CD4-positive, alpha-beta T cell treated with Interferon alpha-2 for 1 hour (primary cell): ENCODE measurements around the gene CRYGN.

Experiments
- DNase-seq, 2 donors: peaks; one replicate each; pipeline ENCODE4 v3.0.0-alpha.2; 2020 to 2022

Gene CRYGN

DNA sequence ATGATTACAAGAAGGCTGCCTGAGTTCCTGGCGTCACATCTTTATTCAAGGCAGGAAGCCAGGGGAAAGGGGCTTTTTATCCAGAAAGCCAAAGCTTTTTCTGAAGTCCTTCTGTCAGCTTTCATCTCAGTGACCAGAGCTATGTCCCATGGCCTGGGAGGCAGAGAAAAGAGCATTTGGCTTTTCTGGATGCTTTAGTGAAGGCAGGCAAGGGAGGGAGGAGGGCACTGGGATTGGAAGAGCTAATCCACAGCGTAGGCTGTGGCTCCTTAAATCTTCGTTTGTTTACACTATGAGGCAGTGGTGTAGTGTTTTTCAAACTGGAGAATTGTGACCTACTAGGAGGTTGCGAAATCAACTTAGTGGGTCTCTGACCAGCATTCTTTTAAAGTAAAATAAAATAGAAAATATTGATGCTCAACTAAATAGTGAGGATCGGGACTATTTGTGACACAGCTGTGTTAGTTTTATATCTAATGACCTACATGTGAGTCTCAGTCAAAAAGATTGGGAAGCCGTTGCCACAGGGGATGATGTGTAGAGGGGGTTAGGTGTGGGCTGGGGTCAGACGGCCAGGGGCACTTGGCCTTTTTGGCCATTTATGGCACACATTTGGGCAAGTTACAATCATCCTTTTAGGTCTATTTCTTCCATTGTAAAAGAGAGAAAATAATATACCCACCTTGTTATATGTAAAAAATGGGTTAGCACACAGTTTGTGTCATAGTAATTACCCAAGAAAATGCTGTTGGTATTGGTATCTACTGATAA lies 14.1 kb downstream of the CRYGN start:
- no peak for DNase-seq

DNA sequence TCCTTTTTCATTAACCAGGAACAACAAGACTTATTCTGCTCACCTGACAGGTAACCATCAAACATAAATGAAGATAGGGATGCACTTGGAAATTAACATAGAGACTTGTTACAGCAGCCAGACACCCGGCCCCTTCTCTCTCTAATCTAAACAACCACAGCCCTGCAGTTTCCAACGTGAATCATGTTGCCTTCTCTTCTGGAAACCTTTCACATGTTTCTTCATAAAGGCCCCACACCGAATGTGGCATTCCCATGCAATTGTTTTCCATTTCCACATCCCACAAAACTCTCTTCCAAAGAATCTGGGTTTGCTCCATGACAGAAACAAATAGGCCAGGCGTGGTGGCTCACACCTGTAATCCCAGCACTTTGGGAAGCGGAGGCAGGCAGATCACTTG lies 15.1 kb downstream of the CRYGN start:
- no peak for DNase-seq

DNA sequence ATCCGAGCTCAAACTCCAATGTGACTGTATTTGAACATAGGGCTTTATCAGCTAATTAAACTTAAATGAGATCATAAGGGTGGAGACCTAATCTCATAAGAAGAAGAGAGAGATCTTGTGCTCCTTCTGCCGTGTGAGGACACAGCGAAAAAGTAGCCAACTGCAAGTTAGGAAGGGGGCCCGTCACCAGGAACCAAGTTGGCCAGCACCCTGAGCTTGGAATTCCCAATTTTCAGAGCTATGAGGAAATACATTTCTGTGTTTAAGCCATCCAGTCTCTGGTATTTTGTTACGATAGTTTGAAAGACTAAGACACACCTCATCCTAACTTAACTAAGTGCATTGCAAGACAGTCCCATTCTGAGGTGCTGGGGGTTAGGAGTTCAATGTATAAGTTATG lies 16.0 kb downstream of the CRYGN start:
- DNase-seq: no peak

DNA sequence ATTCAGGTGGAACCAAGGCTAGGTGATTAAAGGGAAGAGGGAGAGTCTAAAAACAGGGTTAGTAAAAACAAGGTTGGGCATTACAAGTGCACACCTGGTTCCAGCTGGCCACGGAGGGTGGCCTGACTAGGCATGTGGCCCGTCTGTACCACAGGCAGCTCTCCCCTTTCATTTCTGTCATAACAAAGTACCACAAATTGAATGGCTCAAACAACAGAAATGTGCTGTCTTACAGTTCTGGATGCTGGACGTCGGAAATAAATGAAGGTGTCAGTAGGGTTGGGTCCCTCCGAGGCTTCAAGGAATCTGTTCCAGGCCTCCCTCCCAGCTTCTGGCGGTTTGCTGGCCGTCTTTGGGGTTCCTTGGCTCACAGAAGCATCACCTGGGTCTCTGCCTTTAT lies 16.7 kb downstream of the CRYGN start:
- no peak for DNase-seq

DNA sequence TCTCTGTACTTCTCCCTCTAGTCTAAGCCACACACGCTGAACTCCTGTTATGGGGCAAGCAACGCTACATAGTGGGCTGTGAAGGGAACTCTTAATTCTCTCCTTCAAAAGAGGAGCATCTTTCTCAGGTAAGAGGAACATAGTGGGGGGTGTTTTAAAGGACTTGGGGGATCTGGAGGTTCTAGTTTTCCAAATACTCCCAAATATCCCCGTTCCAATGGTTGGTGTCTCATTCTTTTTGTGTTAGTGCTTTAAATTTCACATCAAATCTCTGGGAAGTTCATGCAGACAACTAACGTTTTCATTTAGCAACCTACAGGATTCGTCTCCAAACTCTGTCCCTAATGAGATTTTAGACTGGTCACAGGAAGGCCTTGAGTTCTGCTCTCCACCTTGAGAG lies 17.7 kb downstream of the CRYGN start:
- DNase-seq: no peak

DNA sequence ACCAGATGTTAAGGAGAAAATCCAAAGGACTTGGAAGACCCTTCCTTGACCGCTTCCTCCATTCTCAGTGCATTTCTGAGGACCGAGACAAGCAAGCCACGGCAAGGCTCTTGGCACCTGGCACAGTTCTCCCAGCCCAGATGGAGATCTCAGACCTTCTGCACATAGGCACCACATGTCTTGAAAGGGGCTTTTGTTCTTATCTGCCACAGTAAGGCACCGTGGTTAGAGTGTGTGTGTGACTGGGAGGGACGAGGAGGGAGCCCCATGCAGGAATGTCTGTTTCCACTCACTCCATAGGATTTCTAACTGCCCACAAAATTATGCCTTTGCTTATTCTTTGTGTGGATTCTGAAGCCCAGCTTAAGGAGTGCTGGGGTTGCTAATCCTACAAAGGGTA lies 19.8 kb downstream of the CRYGN start:
- no peak for DNase-seq

DNA sequence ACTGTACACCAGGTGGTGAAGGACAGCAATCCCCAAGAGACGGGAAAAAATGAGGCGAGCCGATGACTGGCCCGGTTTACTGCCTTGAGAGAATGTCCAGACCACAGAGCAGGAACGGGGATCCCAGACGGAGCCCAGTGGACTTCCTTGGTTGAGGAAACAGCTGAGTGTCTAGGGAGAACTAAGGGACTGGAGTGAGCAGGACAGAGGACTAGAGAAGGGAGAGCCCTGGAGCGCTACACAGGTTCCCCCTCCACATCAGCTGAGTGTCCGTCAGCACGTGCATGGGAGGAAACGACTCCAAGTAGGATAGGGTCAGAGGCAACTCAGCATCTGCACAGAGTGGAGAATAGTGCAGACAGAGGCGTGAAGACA lies 23.0 kb downstream of the CRYGN start:
- DNase-seq: no peak

DNA sequence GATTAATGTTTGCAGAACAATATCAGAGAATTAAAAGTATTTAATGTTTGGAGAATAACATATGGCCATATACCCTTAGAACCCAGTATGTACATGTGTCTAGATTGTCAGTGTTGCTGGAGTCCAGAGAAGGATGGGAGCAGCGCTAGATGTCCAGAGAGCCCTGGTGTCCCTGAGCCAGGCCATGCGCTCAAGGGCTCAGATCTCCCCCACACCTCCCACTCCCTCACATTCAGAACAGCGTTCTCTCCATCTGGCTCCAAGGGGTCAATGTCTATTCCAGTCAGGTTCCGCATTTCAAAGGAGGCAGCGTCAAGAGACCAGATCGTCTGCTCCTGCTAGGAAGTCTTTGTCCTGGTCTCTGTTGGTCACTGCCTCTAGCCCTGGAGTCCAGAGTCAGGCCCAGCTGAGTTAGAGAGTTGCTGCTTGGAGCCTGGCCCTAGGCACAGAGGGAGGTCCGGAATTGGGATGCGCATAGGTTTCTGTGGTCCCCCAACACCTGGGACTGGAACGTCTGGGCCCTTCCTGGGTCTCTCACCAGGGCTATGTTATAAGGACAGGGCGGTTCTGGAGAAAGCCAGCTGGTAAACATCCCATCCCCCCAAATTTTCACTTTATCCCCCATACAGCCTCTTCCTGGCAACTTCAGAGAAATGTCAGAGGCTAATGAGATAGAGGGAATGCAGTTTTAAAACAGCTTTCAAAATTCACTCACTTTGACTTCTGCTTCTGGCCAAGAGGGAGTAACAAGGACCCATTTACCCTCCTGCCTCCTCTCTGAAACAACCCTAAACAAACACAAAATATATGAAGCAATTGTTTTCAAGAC lies 23.6 kb downstream of the CRYGN start:
- no peak for DNase-seq

DNA sequence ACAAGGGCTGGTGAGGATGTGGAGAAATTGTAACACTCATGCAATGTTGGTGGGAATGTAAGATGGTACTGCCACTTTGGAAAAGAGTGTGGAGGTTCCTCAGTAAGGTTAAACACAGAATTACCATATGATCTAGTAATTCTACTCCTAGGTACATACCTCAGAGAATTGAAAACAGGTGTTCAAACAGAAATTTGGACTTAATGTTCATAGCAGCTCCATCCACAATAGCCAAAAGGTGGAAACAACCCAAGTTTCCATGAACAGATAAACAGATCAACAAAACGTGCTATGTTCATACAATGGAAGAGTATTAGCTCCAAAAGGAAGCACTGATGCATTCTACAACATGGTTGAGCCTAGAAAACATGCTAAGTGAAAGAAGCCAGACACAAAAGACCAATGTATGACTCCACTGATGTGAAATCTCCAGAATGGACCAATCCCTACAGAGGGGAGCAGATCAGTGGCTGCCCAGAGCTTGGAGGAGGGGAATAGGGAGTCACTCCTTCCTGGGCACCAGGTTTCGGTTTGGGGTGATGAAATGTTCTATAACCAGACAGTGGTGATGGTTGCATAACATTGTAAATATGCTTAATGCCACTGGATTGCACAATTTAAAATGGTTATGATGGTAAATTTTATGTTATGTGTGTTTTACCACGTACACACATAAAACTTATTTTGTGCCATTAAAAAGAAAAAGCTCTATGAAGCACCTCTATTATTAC lies 24.4 kb downstream of the CRYGN start:
- DNase-seq: peak in 1 of 2 donors; percentile 67

DNA sequence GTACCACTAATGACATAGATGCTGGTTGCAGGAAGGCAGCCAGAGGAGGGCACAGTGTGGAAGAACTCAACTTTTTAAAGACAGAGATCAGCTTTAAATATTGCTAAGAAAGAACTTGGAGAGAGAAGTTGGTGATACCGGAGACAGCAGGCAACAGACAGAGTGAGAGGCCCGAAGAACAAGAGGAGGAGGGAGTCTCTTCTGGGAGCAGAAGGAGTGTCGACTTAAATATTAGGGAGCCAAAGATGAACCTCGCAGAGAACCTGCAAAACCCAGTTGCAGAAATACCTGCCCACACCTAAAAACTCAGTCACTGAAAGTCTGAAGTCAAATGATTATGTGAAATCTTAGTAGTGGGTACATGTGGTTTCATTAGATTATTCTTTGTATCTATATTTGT lies 26.7 kb downstream of the CRYGN start:
- no peak for DNase-seq

DNA sequence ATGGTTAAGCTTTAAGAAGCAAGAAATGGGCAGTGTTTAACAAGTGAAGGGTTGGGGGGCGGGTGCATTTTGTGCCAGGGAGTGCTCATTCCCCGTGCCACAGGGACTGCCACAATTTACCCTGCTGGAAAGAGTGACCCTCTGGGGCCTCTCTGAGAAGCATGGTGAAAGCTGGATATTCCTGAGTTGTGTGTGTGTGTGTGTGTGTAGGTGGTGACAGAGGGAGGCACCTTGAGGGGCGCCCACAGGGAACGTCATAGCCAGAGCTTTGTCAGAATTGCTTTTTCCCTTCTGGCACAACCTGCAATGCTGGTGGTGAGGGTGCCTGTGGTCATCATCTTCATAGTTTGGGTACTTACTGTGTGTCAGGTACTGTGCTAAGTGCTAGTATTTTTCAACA lies 27.6 kb downstream of the CRYGN start:
- no peak for DNase-seq

DNA sequence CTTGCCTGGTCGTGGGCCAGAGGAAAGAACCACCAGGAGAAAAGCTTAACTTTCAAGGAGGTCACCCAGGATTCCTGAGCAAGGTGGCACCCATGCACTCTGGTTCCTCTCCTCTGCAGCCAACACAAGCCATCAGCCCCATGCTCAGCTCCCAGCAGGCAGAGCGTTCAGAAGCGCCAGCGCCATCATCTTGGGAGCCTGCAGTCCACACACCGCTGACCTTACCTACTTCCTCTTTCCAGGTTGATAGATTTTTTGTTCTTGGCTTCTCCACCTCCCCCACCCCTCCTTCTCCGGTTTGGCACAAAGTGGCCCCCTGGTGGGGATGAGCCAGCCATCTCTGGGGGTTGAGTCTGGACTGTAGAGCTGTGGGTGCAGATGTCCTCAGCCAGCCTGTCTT lies 28.4 kb downstream of the CRYGN start:
- no peak for DNase-seq

DNA sequence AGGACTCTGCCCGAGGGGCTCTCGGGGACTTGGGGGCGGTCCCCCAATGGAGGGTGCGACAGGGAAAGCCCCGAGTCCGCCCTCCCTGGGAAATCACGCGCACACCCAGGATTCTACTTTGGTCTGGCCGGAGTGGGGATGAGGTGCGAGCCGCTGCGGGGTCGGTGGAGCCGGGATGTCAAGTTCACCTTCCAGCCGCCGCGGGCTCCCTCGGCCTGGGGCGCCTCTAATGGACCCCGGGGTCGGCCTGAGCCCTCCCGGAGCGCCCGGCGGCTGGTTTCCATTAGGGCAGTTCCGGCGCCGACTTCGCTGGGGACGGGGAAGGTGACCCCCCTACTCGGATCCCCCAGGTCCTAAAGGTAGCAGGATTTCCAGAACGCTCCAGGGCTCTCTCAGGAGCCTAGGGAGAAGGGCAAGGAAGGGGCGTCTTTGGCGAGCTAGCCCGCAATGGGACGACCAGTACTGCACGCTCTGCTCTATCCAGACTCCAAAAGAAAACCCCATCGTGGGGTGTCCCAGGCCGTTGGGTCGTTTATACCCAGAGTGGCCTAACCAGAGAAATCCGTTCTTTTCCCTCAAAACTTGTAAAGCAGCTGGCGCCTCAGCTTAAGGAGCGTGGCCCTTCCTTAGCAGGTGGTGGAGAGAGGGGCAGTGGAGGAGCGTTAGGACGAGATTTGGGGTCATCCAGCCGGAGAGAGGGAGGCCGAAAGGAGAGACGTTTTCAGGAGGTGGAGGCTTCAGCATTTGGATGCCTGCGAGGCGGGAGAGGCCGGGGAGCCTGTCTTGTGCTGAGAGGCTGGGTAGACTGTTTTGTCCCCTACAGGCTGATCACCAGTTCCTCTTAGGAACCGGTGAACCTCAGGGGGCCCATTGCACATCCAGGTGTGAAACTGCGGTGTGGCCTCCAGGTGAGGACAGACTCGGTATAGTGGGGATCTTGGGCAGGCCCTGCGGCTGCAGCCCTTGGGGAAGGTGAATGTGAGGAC lies 29.2 kb downstream of the CRYGN start:
- DNase-seq: peak; percentile 38 to 57

DNA sequence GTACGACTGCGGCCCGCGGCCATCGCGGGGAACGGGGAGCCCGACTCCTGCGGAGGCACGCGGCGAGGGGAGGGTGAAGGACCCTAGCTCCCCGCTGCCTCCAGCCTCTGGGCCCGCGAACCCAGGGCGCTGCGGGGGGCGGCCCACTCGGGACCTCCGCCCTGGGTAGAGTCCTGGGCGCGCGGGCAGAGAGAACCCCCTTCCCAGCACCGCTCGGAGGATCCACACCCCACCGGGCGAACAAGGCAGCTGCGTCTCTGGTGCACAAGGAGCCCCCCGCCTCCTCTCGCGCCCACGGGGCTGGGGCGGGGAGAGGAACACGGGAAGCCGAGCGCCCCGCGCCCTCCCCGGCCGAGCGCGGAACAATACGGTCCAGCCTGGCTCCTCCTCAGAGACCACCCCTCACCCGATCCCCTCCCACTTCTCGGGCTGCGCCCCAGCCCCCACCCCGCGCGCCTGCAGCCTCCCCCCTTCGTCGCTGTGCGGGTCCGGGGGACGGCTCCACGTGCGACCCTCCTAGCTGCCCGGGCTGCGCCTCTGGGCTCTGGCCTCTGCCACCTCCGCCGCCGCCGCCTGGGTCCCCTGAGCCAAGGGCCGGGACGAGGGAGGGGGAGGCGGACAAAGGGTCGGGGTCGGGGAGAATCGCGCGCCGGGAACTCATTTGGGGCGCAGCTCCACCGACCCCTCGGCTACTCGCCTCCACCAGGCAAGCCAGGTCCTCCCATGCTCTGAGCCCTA lies 30.1 kb downstream of the CRYGN start, which contains the start of gene WDR86:
Gene WDR86 (minus strand): TSS at position 372 of the 738 bp plus-strand sequence. CDS start 449 bp downstream, outside the sequence.
- DNase-seq: peak in 1 of 2 donors; percentile 45

DNA sequence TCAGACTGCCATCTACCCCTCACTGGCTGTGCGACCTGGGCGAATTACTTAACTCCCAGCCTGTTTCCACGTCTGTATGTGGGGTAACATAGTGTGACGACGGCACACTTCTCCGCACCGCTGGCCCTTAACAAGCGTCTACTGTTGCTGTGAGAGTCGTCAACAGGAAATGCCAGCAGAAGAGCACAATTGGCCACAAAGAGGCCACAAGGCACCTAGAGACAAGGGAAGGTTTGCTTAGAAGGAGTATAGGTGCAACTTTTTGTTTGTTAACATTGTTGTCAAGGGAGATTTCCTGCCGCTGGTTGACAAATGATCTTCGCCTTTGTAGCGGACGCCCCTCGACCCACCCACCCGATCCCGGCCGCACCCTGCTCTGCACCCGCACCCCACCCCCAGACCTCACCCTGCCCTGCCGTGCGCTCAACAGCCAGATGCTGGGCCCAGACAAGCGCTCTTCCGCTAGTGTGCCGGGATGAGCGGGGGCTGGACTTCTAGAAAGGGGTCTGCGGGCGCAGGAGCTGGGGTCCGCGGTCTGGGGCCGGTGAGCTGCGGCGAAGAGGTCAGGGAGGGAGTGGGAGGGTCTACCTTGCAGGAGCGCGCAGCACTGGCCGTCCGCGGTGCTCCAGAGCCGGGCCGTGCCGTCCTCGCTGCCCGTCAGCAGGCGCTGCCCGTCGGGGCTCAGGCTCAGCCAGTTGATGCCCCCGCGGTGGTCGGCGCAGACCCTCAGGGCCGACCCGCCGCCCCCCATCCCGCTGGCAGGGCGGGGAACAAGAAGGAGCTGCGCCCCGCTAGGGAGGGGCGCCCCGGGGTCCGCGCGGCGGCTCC lies 30.9 kb downstream of the CRYGN start:
- peak; percentile 80 to 90 for DNase-seq

DNA sequence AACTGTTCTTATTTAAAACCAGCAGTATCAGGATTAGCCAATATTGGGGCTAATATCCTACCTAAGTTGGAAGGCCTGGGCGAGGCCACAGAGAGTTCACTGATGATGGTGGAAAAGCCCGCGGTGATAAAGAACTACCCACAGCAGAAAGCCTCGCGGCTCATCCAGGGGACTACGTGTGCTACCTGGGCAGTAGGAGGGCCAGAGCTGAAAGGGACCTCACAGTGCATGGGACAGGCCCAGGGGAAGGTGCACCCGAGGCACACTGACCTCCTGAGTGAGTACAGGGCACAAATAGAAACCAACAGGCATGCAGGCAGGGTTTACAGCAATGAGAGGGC lies 31.5 kb downstream of the CRYGN start:
- DNase-seq: no peak

DNA sequence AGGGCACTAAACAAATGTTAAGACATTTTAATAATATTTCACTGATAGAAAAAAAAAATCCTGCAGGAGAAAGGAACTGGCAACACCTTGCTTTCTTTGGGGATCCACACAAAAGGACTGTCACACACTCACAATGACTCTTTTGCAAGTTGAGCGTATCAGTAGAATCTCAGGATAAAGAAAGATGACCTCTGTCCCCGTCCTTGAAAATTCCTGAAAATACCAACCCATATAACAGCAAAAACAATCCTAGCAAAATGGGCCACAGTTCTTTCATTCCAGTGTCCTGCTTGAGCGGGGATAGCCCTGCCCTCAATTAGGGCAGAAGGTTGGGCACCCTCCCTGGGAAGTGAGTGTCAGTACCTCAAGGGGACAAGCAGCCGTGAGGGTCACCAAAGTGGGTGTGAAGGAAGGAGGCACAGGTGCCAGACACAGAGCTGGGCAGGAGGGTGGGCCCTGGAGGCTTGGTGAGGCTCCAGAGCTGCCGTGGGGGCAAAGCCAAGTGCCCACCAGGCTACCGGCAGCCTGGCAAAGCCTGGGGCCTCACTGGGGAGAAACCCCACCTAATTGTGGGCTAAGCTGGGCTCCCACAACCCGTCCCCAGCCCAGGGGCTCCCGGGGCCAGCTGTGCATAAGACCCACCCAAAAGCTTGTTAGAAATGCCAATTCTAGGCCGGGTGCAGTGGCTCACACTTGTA lies 32.9 kb downstream of the CRYGN start:
- DNase-seq: no peak

DNA sequence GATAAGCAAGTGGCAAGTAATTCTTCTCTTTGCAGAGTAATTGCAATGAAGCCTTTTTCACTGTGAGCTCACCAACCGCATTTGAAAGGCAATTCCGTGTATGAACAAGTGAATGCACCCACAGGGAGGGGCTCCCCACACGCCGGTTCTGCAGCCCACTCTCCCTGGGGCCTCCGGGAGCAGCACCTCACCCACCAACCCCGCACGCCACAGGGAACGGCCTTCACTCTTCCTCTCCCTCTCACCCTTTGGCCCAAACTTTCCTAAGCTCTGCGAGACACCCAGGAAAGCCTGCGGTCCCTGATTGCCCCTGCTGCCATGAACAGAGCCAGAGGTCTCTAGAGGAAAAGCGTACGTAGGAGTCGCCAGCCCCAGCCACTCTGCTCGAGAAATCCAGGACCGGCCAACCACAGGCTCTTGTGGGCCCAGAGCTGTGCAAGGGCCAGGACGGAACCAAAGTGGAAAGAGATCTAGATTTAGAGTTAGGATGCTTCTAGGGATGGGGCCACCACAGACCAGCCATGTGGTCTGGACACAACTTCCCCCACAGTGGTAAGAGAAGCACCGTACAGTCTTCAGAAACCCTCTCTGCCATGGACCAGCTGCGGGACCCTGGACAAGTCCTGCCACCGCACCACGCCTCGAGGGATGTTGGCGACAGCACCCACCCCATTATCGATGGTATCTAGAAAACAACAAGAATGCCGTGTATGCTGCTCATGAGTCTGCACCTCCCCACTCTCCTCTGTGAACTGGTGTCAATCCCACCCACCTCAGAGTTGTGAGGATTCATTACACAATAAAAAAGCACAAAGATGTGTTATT lies 33.7 kb downstream of the CRYGN start:
- DNase-seq: no peak

DNA sequence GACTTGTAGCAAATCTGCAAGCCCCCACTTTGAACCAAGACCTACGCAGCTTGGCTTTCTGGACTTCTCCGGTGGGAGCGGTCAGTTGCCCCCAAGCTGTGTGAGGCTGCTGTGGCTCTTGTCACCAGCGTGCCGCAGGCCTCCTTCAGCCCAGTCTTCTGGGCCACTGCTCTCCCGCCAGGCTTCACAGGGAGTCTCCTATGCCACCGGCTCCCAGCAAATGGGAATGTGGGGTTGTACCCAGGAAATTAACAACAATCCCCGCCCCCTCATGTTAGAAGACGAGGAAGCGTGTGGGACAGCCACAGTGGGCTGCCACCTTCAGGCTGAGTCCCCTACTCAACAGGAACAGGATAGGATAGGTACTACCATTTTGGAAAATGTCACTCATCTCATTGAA lies 34.4 kb downstream of the CRYGN start:
- DNase-seq: no peak
